Stomach (tissue), 4 donors: ENCODE data around the gene DYTN.

Experiments used
- CTCF ChIP-seq, 7 experiments: fragments of 450-650 bp in 4 of 7; fragments of 200-600 bp in 3 of 7; sonication (generic) in 3 of 7; IDR thresholded peaks; one replicate each; pipeline ENCODE4 v1.5.1; 2016 to 2019; ENCODE audit warnings: antibody characterized with exemption in 7 of 7, control low read depth in 2 of 7, mild to moderate bottlenecking in 1 of 7
- POLR2A ChIP-seq, 4 donors: fragments of 450-650 bp; IDR thresholded peaks; one replicate each; pipeline ENCODE4 v1.6.1; 2016; ENCODE audit warnings: antibody characterized with exemption in 4 of 4, control low read depth in 2 of 4, mild to moderate bottlenecking in 1 of 4, moderate library complexity in 1 of 4

- TF ChIP-seq CTCF (IDR thresholded peaks at IDR 0.05) (no peak), POLR2A (IDR thresholded peaks at IDR 0.05) (no peak)
Observed at GRCh38 chr2:206716623-206717022, 1.6 kb downstream of the DYTN start.
